B cell (primary cell): ENCODE results near the gene TSPAN31. TPM values are rescaled to one million over a fixed set of nuclear protein-coding genes. Genes with fewer than 3 reads are reported as not detected.

Experiments
- ATAC-seq: fragments of 200-7000 bp; cut with Tn5 transposase; one replicate; pipeline ENCODE4 v1.10.0; 2021; ENCODE audit warnings: low read depth, mild to moderate bottlenecking, moderate number of reproducible peaks, moderate library complexity
- CTCF ChIA-PET: fragments of 350-600 bp; sonication (Branson Sonifier 250); formaldehyde crosslinking; loops from one replicate; lab custom pipeline; 2021; ENCODE audit warnings: antibody characterized with exemption, inconsistent platforms; lab: Charles Lee
- POLR2A ChIA-PET: fragments of 350-600 bp; sonication (Branson Sonifier 250); formaldehyde crosslinking; loops from one replicate; lab custom pipeline; 2021; ENCODE audit warnings: antibody characterized with exemption; lab: Charles Lee
- DNase-seq: peaks from one replicate; pipeline ENCODE4 v3.0.0; 2013
- H2AFZ ChIP-seq: 2 replicates; pipeline ENCODE4 v1.6.1; 2012; ENCODE audit warnings: mild to moderate bottlenecking, low read depth, low read length; ENCODE audit not compliant: insufficient read depth, poor library complexity, severe bottlenecking
- H3K27ac ChIP-seq, 2 donors: 1 replicate in 1 of 2; 2 replicates in 1 of 2; pipeline ENCODE4 v1.5.1; 2012 to 2013; ENCODE audit warnings: low read length in 2 of 2, mild to moderate bottlenecking in 2 of 2, moderate library complexity in 1 of 2
- H3K27me3 ChIP-seq, 4 experiments: fragments of 200-600 bp in 1 of 4; sonication (generic) in 1 of 4; replicated peaks in 1 of 4; 1 replicate in 2 of 4; 2 replicates in 2 of 4; pipeline versions ENCODE4 v1.6.1 to v1.7.0; 2013 to 2016; ENCODE audit warnings: low read length in 3 of 4, mild to moderate bottlenecking in 2 of 4, mixed read lengths in 1 of 4, moderate library complexity in 1 of 4; ENCODE audit not compliant: insufficient read depth in 4 of 4, control insufficient read depth in 3 of 4; ENCODE audit errors: control extremely low read depth in 1 of 4
- H3K36me3 ChIP-seq, 2 experiments: replicated peaks in 1 of 2; 1 replicate in 1 of 2; 2 replicates in 1 of 2; pipeline versions ENCODE4 v1.6.1 to v1.7.1; 2013; ENCODE audit warnings: low read length in 1 of 2; ENCODE audit not compliant: insufficient read depth in 2 of 2, control insufficient read depth in 1 of 2; ENCODE audit errors: control extremely low read depth in 1 of 2, extremely low read depth in 1 of 2
- H3K4me1 ChIP-seq, 2 donors: fragments of 200-600 bp in 1 of 2; sonication (generic) in 1 of 2; 1 replicate in 1 of 2; 2 replicates in 1 of 2; pipeline versions ENCODE4 v1.5.1 to v1.6.1; 2013 to 2017; ENCODE audit warnings: low read length in 2 of 2; ENCODE audit not compliant: control insufficient read depth in 2 of 2, insufficient read depth in 2 of 2
- H3K4me2 ChIP-seq: replicated peaks from 2 replicates; pipeline ENCODE3; 2012; ENCODE audit warnings: mild to moderate bottlenecking, low read depth, low read length; ENCODE audit not compliant: poor library complexity, severe bottlenecking
- H3K4me3 ChIP-seq, 5 experiments: fragments of 200-600 bp in 1 of 5; sonication (generic) in 1 of 5; 1 replicate in 3 of 5; 2 replicates in 2 of 5; pipeline versions ENCODE4 v1.5.1 to v1.7.0; 2011 to 2016; ENCODE audit warnings: low read length in 4 of 5, mild to moderate bottlenecking in 4 of 5, low read depth in 2 of 5, control low read depth in 1 of 5, moderate library complexity in 1 of 5; ENCODE audit not compliant: insufficient read depth in 1 of 5; ENCODE audit errors: control extremely low read depth in 1 of 5, extremely low read depth in 1 of 5
- H3K79me2 ChIP-seq: fragments of 200-600 bp; sonication (generic); one replicate; pipeline ENCODE4 v1.6.0; 2016; ENCODE audit warnings: low read length; ENCODE audit not compliant: control insufficient read depth, insufficient read depth
- H3K9ac ChIP-seq: fragments of 200-600 bp; sonication (generic); 2 replicates; pipeline ENCODE4 v1.6.1; 2017; ENCODE audit warnings: mild to moderate bottlenecking, low read length, moderate library complexity
- H3K9me3 ChIP-seq, 3 donors: one replicate each; pipeline versions ENCODE4 v1.6.1 to v1.7.1; 2013; ENCODE audit warnings: low read length in 2 of 3; ENCODE audit not compliant: control insufficient read depth in 2 of 3, insufficient read depth in 1 of 3; ENCODE audit errors: control extremely low read depth in 1 of 3
- H4K20me1 ChIP-seq: 2 replicates; pipeline ENCODE4 v1.6.0; 2012; ENCODE audit warnings: mild to moderate bottlenecking, low read length; ENCODE audit not compliant: insufficient read depth, control insufficient read depth, poor library complexity, severe bottlenecking
- H3K27ac Mint-ChIP-seq: one replicate; pipeline ENCODE4 v1.8.0; 2021; ENCODE audit warnings: mixed read lengths
- H3K27me3 Mint-ChIP-seq: one replicate; pipeline ENCODE4 v1.8.0; 2021; ENCODE audit warnings: mixed read lengths
- H3K4me1 Mint-ChIP-seq: one replicate; pipeline ENCODE4 v1.8.0; 2021; ENCODE audit warnings: mixed read lengths
- H3K4me3 Mint-ChIP-seq: one replicate; pipeline ENCODE4 v1.8.0; 2021; ENCODE audit warnings: mixed read lengths
- H3K9me3 Mint-ChIP-seq: one replicate; pipeline ENCODE4 v1.8.0; 2022; ENCODE audit warnings: mixed read lengths; ENCODE audit not compliant: insufficient read depth
- CTCF ChIP-seq: fragments of 200-600 bp; IDR thresholded peaks from one replicate; pipeline ENCODE4 v1.8.0; 2022; ENCODE audit warnings: antibody characterized with exemption, mild to moderate bottlenecking
- EZH2 ChIP-seq: IDR thresholded peaks from 2 replicates; pipeline ENCODE4 v1.6.1; 2012; ENCODE audit warnings: borderline replicate concordance, low read depth, mild to moderate bottlenecking, moderate library complexity, low read length; ENCODE audit not compliant: insufficient read depth, poor library complexity, severe bottlenecking
- WGBS: methylation state at CpG from one replicate; pipeline ENCODE4 v1.1.5; 2013; ENCODE audit warnings: missing lambda C conversion rate; ENCODE audit not compliant: insufficient coverage; 5-methylcytosine and 5-hydroxymethylcytosine counted together
- intact Hi-C: fragments of 100-400 bp; cut with micrococcal nuclease; formaldehyde crosslinking; loops from one replicate; pipeline ENCODE4 v1.10.0; 2022
- polyA plus RNA-seq: library from polyadenylated mRNA; depleted of rRNA; stranded (reverse); fragments of >200 nt; gene quantifications from 2 replicates; pipeline ENCODE4 v1.2.3, GENCODE V29; 2012
- total RNA-seq, 2 donors: library from RNA; stranded (reverse); fragments of 120-200 nt in 1 of 2; gene quantifications; 1 replicate in 1 of 2; 2 replicates in 1 of 2; pipeline versions ENCODE4 v1.2.3 to v1.2.4, GENCODE V29; 2013 to 2022

Gene TSPAN31
- total and polyA plus RNA-seq, 2 donors (not counting 1 experiment from before 2014, with no cell fraction given) = 24.0 to 29.6 TPM

GRCh38 chr12:57741844-57742738 is 2.7 kb upstream of the TSPAN31 start:
- Mint-ChIP-seq H3K27me3 (no peaks in the 10 kb centered on the region), H3K27ac (peak overlapping the region; percentile 83), H3K4me1 (peaks cover 55% of the 10 kb centered on the region), H3K4me3 (peak overlapping the region; percentile 84), H3K9me3 (no peaks in the 10 kb centered on the region)
- H3K27me3 ChIP-seq = no peaks in the 10 kb centered on the region
- H3K9me3 ChIP-seq = no peaks in the 10 kb centered on the region
- peaks cover 43 to 63% of the 10 kb centered on the region in 2 donors for H3K4me1 ChIP-seq
- peak overlapping the region; percentile 43 to 79 (median 62) for H3K4me3 ChIP-seq
- H3K4me2 ChIP-seq = peak overlapping the region; percentile 71
- CTCF ChIA-PET = interaction anchor here (0.7 to 4.0 kb wide), 13 partner anchors 10 to 159 kb away, joined by 3 to 21 read pairs (median 6); partner anchors contain the start of genes B4GALNT1, CDK4, CYP27B1 and EEF1AKMT3
- peaks cover under 1 to 24% of the 10 kb centered on the region in 2 experiments for H3K36me3 ChIP-seq
- intact Hi-C loops = loop anchor here (1.0 to 5.0 kb wide), 3 partner anchors 40 to 159 kb away; partner anchors contain the start of genes B4GALNT1 and TSFM
- peak; percentile 64 for TF ChIP-seq CTCF
- TF ChIP-seq EZH2 = no peak
- POLR2A ChIA-PET = interaction anchor here (0.6 to 1.5 kb wide), 4 partner anchors 9 to 50 kb away, joined by 3 read pairs; no protein-coding TSS in a partner anchor
- peaks cover 38% of the 10 kb centered on the region for H4K20me1 ChIP-seq
- WGBS = 14% methylated on average over 13 of the region's 14 CpGs
- H2AFZ ChIP-seq = peak overlapping the region; percentile 65
- peak overlapping the region; percentile 45 to 70 for H3K27ac ChIP-seq
- ATAC-seq (peak; percentile 58), DNase-seq (peak; percentile 82)
- H3K9ac ChIP-seq = peak overlapping the region; percentile 60
- peaks cover 72% of the 10 kb centered on the region for H3K79me2 ChIP-seq
